HG03558 (cell line): ENCODE measurements around the gene TRPM5.

Experiments
- ATAC-seq: cut with Tn5 transposase; IDR thresholded peaks from one replicate; pipeline ENCODE4 v1.9.1; 2021; ENCODE audit warnings: moderate number of reproducible peaks; ENCODE audit not compliant: unreplicated experiment; ENCODE audit errors: extremely low read depth

Gene TRPM5

GRCh38 chr11:2471048-2471803 is 26.9 kb upstream of the TRPM5 start:
- no peak for ATAC-seq

GRCh38 chr11:2470495-2470894 is 26.2 kb upstream of the TRPM5 start:
- ATAC-seq = no peak

- no peak for ATAC-seq
Measured at GRCh38 chr11:2468363-2469235, 24.3 kb upstream of the TRPM5 start.

GRCh38 chr11:2467695-2468055 is 23.4 kb upstream of the TRPM5 start:
- ATAC-seq = no peak

- ATAC-seq = no peak
Measured at GRCh38 chr11:2466869-2467694, 22.8 kb upstream of the TRPM5 start.

DNA sequence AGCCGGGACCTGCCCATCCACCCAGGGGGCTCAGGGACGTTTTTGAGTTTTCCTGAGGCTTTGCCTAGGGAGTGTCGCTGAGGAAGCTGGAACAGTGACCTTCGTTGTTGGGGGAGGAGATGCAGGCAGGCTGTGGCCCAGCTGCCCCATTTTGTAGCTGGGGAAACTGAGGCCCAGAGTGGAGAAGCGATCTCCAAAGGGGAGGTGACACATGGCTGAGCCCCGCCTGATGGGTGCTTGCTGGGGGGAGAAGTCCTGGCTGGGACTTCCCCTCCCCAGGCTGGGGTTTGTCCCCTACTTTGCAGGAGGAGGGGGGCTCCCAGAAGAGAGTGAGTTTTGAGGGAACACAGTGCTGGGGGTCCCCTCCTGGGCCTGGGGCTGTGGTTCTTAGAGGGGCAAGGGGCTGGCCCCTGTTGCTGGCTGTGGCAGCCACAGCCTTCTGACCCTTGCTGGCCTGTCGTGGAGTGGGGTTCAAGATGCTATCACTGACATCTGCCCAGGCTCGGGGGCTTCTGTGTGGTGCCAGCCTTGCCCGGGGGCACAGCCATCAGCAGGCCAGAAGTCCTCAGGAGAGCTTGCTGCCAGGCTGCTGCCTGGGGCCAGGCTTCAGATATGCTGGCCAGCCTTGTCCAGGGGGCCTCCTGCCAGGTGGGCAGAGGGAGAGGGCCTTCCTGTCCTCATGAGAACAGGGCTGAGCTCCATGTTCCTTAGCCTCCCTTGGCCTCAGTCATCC is 21.9 kb upstream of the TRPM5 start:
- ATAC-seq = no peak

- no peak for ATAC-seq
Measured at GRCh38 chr11:2465202-2466068, 21.1 kb upstream of the TRPM5 start.

- no peak for ATAC-seq
Measured at GRCh38 chr11:2464451-2465165, 20.3 kb upstream of the TRPM5 start.

DNA sequence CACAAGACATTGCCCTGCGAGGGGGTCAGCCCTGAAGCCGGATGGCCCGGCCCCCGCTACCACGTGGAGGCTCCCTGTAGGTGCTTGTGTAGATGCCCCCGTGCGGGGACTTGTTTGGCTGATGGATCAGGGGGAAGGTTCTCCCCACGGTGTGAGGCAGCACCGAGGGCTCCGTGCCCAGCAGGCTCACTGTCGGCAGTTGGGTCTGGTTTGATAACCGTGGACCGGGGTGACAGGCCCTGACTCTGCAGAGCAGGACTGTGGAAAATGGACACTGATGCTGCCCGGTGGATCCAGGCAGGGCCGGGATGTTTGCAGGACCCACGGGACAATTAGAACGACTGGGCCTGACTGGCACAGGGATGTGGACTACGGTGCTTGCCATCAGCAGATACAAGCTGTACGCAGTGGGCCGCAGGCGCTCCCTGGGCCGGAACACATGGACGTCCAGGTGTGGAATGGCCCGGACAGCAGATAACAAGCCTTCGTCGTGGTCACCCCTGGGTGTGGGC is 19.5 kb upstream of the TRPM5 start:
- ATAC-seq = no peak

DNA sequence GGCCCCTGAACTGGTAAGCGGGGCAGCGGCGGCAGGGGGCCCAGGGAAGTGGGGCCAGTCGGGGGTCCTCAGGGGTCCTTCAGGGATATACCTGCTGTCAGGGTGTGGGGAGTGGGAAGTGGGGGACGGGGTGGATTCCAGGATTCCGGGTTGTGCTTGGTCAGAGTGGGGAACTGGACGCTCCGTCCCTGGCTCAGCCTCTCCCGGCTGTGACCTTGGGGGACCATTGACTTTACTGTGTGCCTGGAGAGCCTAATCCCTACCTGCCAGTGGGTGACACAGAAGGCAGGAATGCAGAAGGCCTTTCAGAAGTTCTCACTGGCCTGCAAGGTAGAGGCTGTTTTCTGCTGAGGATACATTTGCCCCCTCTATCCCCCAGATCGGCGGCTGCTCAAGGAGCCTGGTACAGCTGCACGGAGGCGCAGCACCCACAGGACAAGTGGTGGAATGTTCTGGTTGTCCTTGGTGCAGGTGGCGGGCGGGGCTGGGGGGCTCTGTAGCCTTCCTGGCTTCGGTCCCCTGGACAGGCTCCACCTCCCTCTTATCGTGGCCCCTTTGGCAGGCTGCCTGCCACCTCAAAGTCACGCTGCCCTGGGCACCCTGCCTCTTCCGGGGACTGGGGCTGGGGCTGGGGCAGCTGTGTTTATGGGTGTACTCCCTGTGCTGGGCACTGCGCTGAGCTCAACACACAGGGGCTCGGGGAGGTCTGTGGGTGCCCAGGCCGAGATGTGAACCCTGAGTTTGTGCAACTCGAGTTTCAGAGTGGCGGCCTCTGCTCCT is 18.9 kb upstream of the TRPM5 start:
- ATAC-seq = no peak

GRCh38 chr11:2462543-2462985 is 18.2 kb upstream of the TRPM5 start:
- ATAC-seq = no peak

- ATAC-seq = no peak
Measured at GRCh38 chr11:2461956-2462542, 17.7 kb upstream of the TRPM5 start.

GRCh38 chr11:2461253-2461955 is 17.1 kb upstream of the TRPM5 start:
- no peak for ATAC-seq

DNA sequence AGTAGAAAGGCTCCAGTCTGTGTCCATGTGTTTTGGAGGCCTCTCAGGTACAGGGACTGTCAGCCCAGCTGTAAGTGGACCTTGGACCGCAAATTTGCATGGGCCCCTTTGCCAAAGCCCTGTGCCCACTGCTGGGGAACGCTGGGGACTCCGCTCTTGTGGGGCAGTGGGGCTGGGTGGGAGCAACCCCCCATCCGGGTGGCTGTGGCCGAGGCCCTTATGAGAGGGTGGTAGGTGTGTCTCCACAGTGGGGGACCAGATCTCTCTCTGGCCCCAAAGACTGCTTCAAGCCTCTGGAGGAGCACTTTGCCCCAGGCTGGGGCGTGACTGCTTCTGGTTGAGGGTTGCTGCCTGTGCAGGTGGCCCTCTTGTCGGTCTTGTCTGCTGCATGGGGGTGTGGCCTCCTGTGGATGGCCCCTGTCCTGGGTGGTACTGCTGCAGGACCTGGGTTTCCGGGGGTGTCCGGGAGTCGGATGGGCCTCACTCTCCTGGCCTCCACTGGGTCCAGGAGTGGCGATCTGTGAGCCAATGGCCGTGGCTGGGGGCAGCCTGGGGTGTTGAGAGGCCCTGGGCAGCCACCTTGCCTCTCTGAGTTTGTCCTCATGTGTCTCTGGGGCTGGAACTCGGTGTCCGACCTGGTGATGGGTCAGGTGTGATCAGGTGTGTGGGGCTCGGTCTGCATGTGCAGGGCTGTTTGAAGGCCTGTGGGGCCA is 16.4 kb upstream of the TRPM5 start:
- ATAC-seq = no peak

DNA sequence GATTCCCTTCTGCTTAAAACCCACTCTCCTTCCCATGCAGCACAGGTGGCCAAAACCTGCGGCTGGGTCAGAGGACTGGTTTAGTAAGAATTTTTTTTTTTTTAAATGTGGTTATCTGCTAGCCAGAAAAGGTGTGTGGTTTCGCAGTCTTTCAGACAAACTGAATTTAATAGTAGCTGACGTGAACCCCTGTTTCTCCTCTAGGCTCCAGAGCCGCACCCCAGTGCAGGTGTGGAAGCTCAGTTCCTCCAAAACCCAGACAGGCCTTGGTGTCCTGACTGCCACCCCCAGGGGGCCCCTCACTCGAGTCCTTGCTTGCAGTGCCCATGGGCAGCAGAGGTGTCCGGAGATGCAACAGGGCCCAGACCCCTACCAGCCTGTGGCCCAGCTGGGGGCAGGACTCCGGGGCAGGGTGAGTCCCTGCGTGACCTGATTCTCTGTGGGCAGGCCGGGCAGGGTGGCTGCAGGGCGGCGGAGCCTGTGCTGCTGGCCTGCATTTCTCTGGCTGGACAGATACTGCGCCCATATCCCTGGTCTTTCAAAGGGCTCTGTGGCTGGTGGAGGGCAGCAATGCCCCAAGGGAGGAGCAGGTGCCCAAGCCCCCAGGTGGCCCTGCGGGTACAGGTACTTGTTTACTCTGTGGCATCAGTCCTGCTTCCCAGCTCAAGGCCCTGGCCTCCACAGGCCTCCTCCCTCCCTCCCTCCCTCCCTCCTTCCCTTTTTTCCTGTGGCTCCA is 15.7 kb upstream of the TRPM5 start:
- ATAC-seq = no peak
